Measurements from ENCODE around the gene KCNH6.

KCNH6 gene

GRCh38 chr17:63561819-63562218, 38.7 kb downstream of the KCNH6 start:
- no peaks in the 10 kb centered on the region for H3K4me1 ChIP-seq (ENCODE audit: control insufficient read depth, insufficient read depth, low read length, poor library complexity, severe bottlenecking)
- H3K27ac ChIP-seq (ENCODE audit: low read depth, low read length, severe bottlenecking) = no peak overlapping the region
- no peaks in the 10 kb centered on the region for H3K36me3 ChIP-seq (ENCODE audit: control insufficient read depth, insufficient read depth, low read length)
- H3K9me3 ChIP-seq (ENCODE audit: control insufficient read depth, low read length) = peaks cover 7% of the 10 kb centered on the region
- no peak overlapping the region for H3K4me3 ChIP-seq (ENCODE audit: extremely low read depth, insufficient read depth, low read length, poor library complexity, severe bottlenecking)

- Histone ChIP-seq H3K27ac (ENCODE audit: low read depth, low read length, severe bottlenecking) (no peak overlapping the region), H3K4me1 (ENCODE audit: control insufficient read depth, insufficient read depth, low read length, poor library complexity, severe bottlenecking) (no peaks in the 10 kb centered on the region), H3K36me3 (ENCODE audit: control insufficient read depth, insufficient read depth, low read length) (no peaks in the 10 kb centered on the region), H3K4me3 (ENCODE audit: extremely low read depth, insufficient read depth, low read length, poor library complexity, severe bottlenecking) (no peak overlapping the region), H3K9me3 (ENCODE audit: control insufficient read depth, low read length) (no peaks in the 10 kb centered on the region)
- WGBS, 2 experiments (ENCODE audit: insufficient coverage in 2 of 2) = 100% methylated on average over 1 to 2 of the region's 2 CpGs
Measured at GRCh38 chr17:63563339-63563738, 40.2 kb downstream of the KCNH6 start.

GRCh38 chr17:63564562-63564961, 41.4 kb downstream of the KCNH6 start:
- H3K27ac ChIP-seq (ENCODE audit: low read depth, low read length, severe bottlenecking) = no peak overlapping the region
- H3K36me3 ChIP-seq (ENCODE audit: control insufficient read depth, insufficient read depth, low read length) = peaks cover 4% of the 10 kb centered on the region
- no peaks in the 10 kb centered on the region for H3K4me1 ChIP-seq (ENCODE audit: control insufficient read depth, insufficient read depth, low read length, poor library complexity, severe bottlenecking)
- WGBS, 2 experiments (ENCODE audit: insufficient coverage in 2 of 2) = 87 to 100% methylated on average over 1 to 3 of the region's 5 CpGs
- no peak overlapping the region for H3K4me3 ChIP-seq (ENCODE audit: extremely low read depth, insufficient read depth, low read length, poor library complexity, severe bottlenecking)
- no peaks in the 10 kb centered on the region for H3K9me3 ChIP-seq (ENCODE audit: control insufficient read depth, low read length)

GRCh38 chr17:63567229-63567628, 44.1 kb downstream of the KCNH6 start:
- Histone ChIP-seq H3K36me3 (ENCODE audit: control insufficient read depth, insufficient read depth, low read length) (peaks cover 7% of the 10 kb centered on the region), H3K4me1 (ENCODE audit: control insufficient read depth, insufficient read depth, low read length, poor library complexity, severe bottlenecking) (peaks cover 3% of the 10 kb centered on the region), H3K4me3 (ENCODE audit: extremely low read depth, insufficient read depth, low read length, poor library complexity, severe bottlenecking) (no peak overlapping the region), H3K9me3 (ENCODE audit: control insufficient read depth, low read length) (no peaks in the 10 kb centered on the region), H3K27ac (ENCODE audit: low read depth, low read length, severe bottlenecking) (no peak overlapping the region)
- WGBS, 2 experiments (ENCODE audit: insufficient coverage in 2 of 2) = no CpG with 5 or more reads among the region's 1 CpG

GRCh38 chr17:63568563-63568962, 45.4 kb downstream of the KCNH6 start:
- Histone ChIP-seq H3K9me3 (ENCODE audit: control insufficient read depth, low read length) (no peaks in the 10 kb centered on the region), H3K4me3 (ENCODE audit: extremely low read depth, insufficient read depth, low read length, poor library complexity, severe bottlenecking) (no peak overlapping the region), H3K4me1 (ENCODE audit: control insufficient read depth, insufficient read depth, low read length, poor library complexity, severe bottlenecking) (peaks cover 3% of the 10 kb centered on the region), H3K27ac (ENCODE audit: low read depth, low read length, severe bottlenecking) (no peak overlapping the region), H3K36me3 (ENCODE audit: control insufficient read depth, insufficient read depth, low read length) (peaks cover 7% of the 10 kb centered on the region)
- WGBS, 2 experiments (ENCODE audit: insufficient coverage in 2 of 2) = 92 to 96% methylated on average over 5 to 8 of the region's 8 CpGs

GRCh38 chr17:63571632-63572310, 48.6 kb downstream of the KCNH6 start:
- no peaks in the 10 kb centered on the region for H3K9me3 ChIP-seq (ENCODE audit: control insufficient read depth, low read length)
- H3K36me3 ChIP-seq (ENCODE audit: control insufficient read depth, insufficient read depth, low read length) = peaks cover 7% of the 10 kb centered on the region
- H3K4me1 ChIP-seq (ENCODE audit: control insufficient read depth, insufficient read depth, low read length, poor library complexity, severe bottlenecking) = peaks cover 3% of the 10 kb centered on the region
- H3K4me3 ChIP-seq (ENCODE audit: extremely low read depth, insufficient read depth, low read length, poor library complexity, severe bottlenecking) = no peak overlapping the region
- H3K27ac ChIP-seq (ENCODE audit: low read depth, low read length, severe bottlenecking) = no peak overlapping the region
- 100% methylated on average over 1 of the region's 1 CpG; no CpG with 5 or more reads in 1 of the 2 experiments for WGBS, 2 experiments (ENCODE audit: insufficient coverage in 2 of 2)

- peaks cover 10% of the 10 kb centered on the region for H3K36me3 ChIP-seq (ENCODE audit: control insufficient read depth, insufficient read depth, low read length)
Measured at GRCh38 chr17:63573634-63574033, 50.5 kb downstream of the KCNH6 start.

GRCh38 chr17:63578027-63578768, 55.0 kb downstream of the KCNH6 start:
- WGBS, 2 experiments (ENCODE audit: insufficient coverage in 2 of 2) = 94% methylated on average over 7 of the region's 7 CpGs
- no peak overlapping the region for H3K27ac ChIP-seq (ENCODE audit: low read depth, low read length, severe bottlenecking)
- no peaks in the 10 kb centered on the region for H3K9me3 ChIP-seq (ENCODE audit: control insufficient read depth, low read length)

More at GRCh38 chr17:63573634-63574033, 50.5 kb downstream of the KCNH6 start:
- H3K27ac ChIP-seq (ENCODE audit: low read depth, low read length, severe bottlenecking) = no peak overlapping the region
- 87 to 89% methylated on average over 5 of the region's 5 CpGs for WGBS, 2 experiments (ENCODE audit: insufficient coverage in 2 of 2)
- H3K9me3 ChIP-seq (ENCODE audit: control insufficient read depth, low read length) = no peaks in the 10 kb centered on the region
- H3K4me1 ChIP-seq (ENCODE audit: control insufficient read depth, insufficient read depth, low read length, poor library complexity, severe bottlenecking) = peaks cover 3% of the 10 kb centered on the region
- no peak overlapping the region for H3K4me3 ChIP-seq (ENCODE audit: extremely low read depth, insufficient read depth, low read length, poor library complexity, severe bottlenecking)

GRCh38 chr17:63578769-63579111, 55.6 kb downstream of the KCNH6 start:
- WGBS, 2 experiments (ENCODE audit: insufficient coverage in 2 of 2) = 91% methylated on average over 3 to 4 of the region's 5 CpGs
- peaks cover 54% of the 10 kb centered on the region for H3K36me3 ChIP-seq (ENCODE audit: control insufficient read depth, insufficient read depth, low read length)
- H3K27ac ChIP-seq (ENCODE audit: low read depth, low read length, severe bottlenecking) = no peak overlapping the region
- H3K4me3 ChIP-seq (ENCODE audit: extremely low read depth, insufficient read depth, low read length, poor library complexity, severe bottlenecking) = no peak overlapping the region
- no peaks in the 10 kb centered on the region for H3K9me3 ChIP-seq (ENCODE audit: control insufficient read depth, low read length)
- no peaks in the 10 kb centered on the region for H3K4me1 ChIP-seq (ENCODE audit: control insufficient read depth, insufficient read depth, low read length, poor library complexity, severe bottlenecking)

More at GRCh38 chr17:63578027-63578768, 55.0 kb downstream of the KCNH6 start:
- Histone ChIP-seq H3K4me1 (ENCODE audit: control insufficient read depth, insufficient read depth, low read length, poor library complexity, severe bottlenecking) (no peaks in the 10 kb centered on the region), H3K4me3 (ENCODE audit: extremely low read depth, insufficient read depth, low read length, poor library complexity, severe bottlenecking) (no peak overlapping the region), H3K36me3 (ENCODE audit: control insufficient read depth, insufficient read depth, low read length) (peaks cover 48% of the 10 kb centered on the region)

- peaks cover 57% of the 10 kb centered on the region for H3K36me3 ChIP-seq (ENCODE audit: control insufficient read depth, insufficient read depth, low read length)
- H3K27ac ChIP-seq (ENCODE audit: low read depth, low read length, severe bottlenecking) = no peak overlapping the region
- no peak overlapping the region for H3K4me3 ChIP-seq (ENCODE audit: extremely low read depth, insufficient read depth, low read length, poor library complexity, severe bottlenecking)
- no peaks in the 10 kb centered on the region for H3K4me1 ChIP-seq (ENCODE audit: control insufficient read depth, insufficient read depth, low read length, poor library complexity, severe bottlenecking)
- no peaks in the 10 kb centered on the region for H3K9me3 ChIP-seq (ENCODE audit: control insufficient read depth, low read length)
- 90 to 95% methylated on average over 9 to 10 of the region's 11 CpGs for WGBS, 2 experiments (ENCODE audit: insufficient coverage in 2 of 2)
Measured at GRCh38 chr17:63579633-63580032, 56.5 kb downstream of the KCNH6 start.

- Histone ChIP-seq H3K4me3 (ENCODE audit: extremely low read depth, insufficient read depth, low read length, poor library complexity, severe bottlenecking) (no peak overlapping the region), H3K9me3 (ENCODE audit: control insufficient read depth, low read length) (no peaks in the 10 kb centered on the region), H3K4me1 (ENCODE audit: control insufficient read depth, insufficient read depth, low read length, poor library complexity, severe bottlenecking) (no peaks in the 10 kb centered on the region), H3K27ac (ENCODE audit: low read depth, low read length, severe bottlenecking) (no peak overlapping the region), H3K36me3 (ENCODE audit: control insufficient read depth, insufficient read depth, low read length) (peaks cover 87% of the 10 kb centered on the region)
- WGBS, 2 experiments (ENCODE audit: insufficient coverage in 2 of 2) = 98 to 100% methylated on average over 2 to 3 of the region's 5 CpGs
Measured at GRCh38 chr17:63587770-63588169, 64.6 kb downstream of the KCNH6 start.

Data from mesodermal cell (in vitro differentiated cells).